Measurements from ENCODE around the gene RNPS1.

- TF ChIP-seq CTCF (IDR thresholded peaks at IDR 0.05) (no peak), GABPA (IDR thresholded peaks at IDR 0.05; ENCODE audit: low read depth) (no peak), NRF1 (IDR thresholded peaks at IDR 0.05; ENCODE audit: low read depth, low read length) (no peak), POLR2AphosphoS5 (IDR thresholded peaks at IDR 0.05; ENCODE audit: low read depth, low read length) (no peak), JUND (IDR thresholded peaks at IDR 0.05) (no peak), MAX (IDR thresholded peaks at IDR 0.05; ENCODE audit: low read depth) (no peak), FOXM1 (IDR thresholded peaks at IDR 0.05; ENCODE audit: low read depth) (no peak), PBX3 (IDR thresholded peaks at IDR 0.05) (no peak), ELF1 (IDR thresholded peaks at IDR 0.05) (no peak), RAD21 (IDR thresholded peaks at IDR 0.05; ENCODE audit: low read length) (no peak)
These were observed 58.0 kb downstream of the RNPS1 start for GRCh38 chr16:2210009-2210332.

All from SK-N-SH (cell line).